ENCODE measurements around the gene USP22. TPM values are rescaled to one million over a fixed set of nuclear protein-coding genes. Genes with fewer than 3 reads are reported as not detected.

Gene USP22
- total and polyA plus RNA-seq, 10 donors, result 21.7 to 200 (median 156) TPM

DNA sequence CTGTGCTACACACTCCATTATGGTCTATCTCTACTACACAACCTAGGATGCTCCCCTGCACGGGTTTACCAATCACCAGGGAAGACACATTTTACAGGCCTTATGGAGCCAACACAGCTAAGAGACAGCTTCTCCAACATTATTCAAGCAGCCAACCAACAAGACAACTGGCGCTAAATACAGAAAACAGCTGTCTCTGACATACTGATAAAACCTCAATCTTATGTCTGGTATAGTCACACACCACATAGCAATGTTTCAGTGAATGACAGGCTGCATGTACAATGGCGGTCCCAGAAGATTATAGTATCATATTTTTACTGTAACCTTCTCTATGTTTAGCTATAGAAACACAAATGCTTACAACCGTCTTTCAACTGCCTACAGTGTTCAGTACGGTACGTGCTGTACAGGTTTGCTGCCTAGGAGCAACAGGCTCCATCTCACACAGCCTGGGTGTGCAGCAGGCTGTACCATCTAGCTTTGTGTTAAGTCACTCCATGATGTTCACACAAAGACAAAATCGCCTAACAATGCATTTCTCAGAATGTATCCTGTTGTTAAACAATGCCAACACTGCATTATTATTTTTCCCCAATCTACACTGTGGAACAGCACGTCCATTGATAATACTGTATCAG, 10.9 kb downstream of the USP22 start:
- intact Hi-C loops (cut with DNase I; ENCODE audit: low total_unique reads), result no loop called here
- TF ChIP-seq POLR2AphosphoS5 (IDR thresholded peaks at IDR 0.05) (no peak), POLR2A (IDR thresholded peaks at IDR 0.05) (no peak)
- TF ChIP-seq, protein P1, sequence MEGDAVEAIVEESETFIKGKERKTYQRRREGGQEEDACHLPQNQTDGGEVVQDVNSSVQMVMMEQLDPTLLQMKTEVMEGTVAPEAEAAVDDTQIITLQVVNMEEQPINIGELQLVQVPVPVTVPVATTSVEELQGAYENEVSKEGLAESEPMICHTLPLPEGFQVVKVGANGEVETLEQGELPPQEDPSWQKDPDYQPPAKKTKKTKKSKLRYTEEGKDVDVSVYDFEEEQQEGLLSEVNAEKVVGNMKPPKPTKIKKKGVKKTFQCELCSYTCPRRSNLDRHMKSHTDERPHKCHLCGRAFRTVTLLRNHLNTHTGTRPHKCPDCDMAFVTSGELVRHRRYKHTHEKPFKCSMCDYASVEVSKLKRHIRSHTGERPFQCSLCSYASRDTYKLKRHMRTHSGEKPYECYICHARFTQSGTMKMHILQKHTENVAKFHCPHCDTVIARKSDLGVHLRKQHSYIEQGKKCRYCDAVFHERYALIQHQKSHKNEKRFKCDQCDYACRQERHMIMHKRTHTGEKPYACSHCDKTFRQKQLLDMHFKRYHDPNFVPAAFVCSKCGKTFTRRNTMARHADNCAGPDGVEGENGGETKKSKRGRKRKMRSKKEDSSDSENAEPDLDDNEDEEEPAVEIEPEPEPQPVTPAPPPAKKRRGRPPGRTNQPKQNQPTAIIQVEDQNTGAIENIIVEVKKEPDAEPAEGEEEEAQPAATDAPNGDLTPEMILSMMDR (IDR thresholded peaks at IDR 0.05 in 8 of 11, conservative IDR thresholded peaks at IDR 0.05 in 3 of 11), result no peak
- no peak for DNase-seq

GRCh38 chr17:21030375-21030774, 12.4 kb downstream of the USP22 start:
- peaks cover 62 to 93% (median 77%) of the 10 kb centered on the region in 6 donors for H3K4me1 ChIP-seq
- WGBS, 5 donors, result 77 to 87% (median 85%) methylated on average over 7 of the region's 7 CpGs
- H3K36me3 ChIP-seq, result peaks cover 0 to 38% (median 31%) of the 10 kb centered on the region in 6 donors
- TF ChIP-seq POLR2AphosphoS5 (IDR thresholded peaks at IDR 0.05) (no peak), POLR2A (IDR thresholded peaks at IDR 0.05) (no peak)
- TF ChIP-seq, protein P1 (IDR thresholded peaks at IDR 0.05 in 8 of 11, conservative IDR thresholded peaks at IDR 0.05 in 3 of 11), result no peak
- no peaks in the 10 kb centered on the region for H3K27me3 ChIP-seq (replicated peaks in 1 of 7)
- no peak overlapping the region for H3K4me3 ChIP-seq
- no peak for DNase-seq
- intact Hi-C loops (cut with DNase I; ENCODE audit: low total_unique reads), result no loop called here
- H3K9me3 ChIP-seq, result no peaks in the 10 kb centered on the region
- H3K27ac ChIP-seq, result no peak overlapping the region

More for the DNA sequence above, 10.9 kb downstream of the USP22 start:
- no peaks in the 10 kb centered on the region for H3K27me3 ChIP-seq (replicated peaks in 1 of 7)
- peaks cover 69 to 96% (median 85%) of the 10 kb centered on the region in 6 donors for H3K4me1 ChIP-seq
- peak overlapping the region in 1 of 8 donors; percentile 8 for H3K27ac ChIP-seq
- H3K9me3 ChIP-seq, result no peaks in the 10 kb centered on the region
- H3K4me3 ChIP-seq, result no peak overlapping the region
- H3K36me3 ChIP-seq, result peaks cover 0 to 23% (median 16%) of the 10 kb centered on the region in 6 donors
- WGBS, 5 donors, result 74 to 83% (median 77%) methylated on average over 8 of the region's 8 CpGs

- DNase-seq, result no peak
- peaks cover 0 to 47% (median 40%) of the 10 kb centered on the region in 6 donors for H3K36me3 ChIP-seq
Observed at GRCh38 chr17:21029515-21029914, 13.3 kb downstream of the USP22 start.

GRCh38 chr17:21029036-21029435, 13.8 kb downstream of the USP22 start:
- DNase-seq, result no peak
- peaks cover 0 to 52% (median 44%) of the 10 kb centered on the region in 6 donors for H3K36me3 ChIP-seq
- WGBS, 5 donors, result 35 to 52% (median 46%) methylated on average over 7 of the region's 7 CpGs

More at GRCh38 chr17:21029515-21029914, 13.3 kb downstream of the USP22 start:
- Histone ChIP-seq H3K9me3 (no peaks in the 10 kb centered on the region), H3K27me3 (replicated peaks in 1 of 7) (no peaks in the 10 kb centered on the region), H3K4me3 (no peak overlapping the region), H3K4me1 (peaks cover 55 to 93% (median 74%) of the 10 kb centered on the region in 6 donors), H3K27ac (no peak overlapping the region)
- 27 to 54% (median 42%) methylated on average over 2 of the region's 2 CpGs for WGBS, 5 donors
- intact Hi-C loops (cut with DNase I; ENCODE audit: low total_unique reads), result no loop called here
- TF ChIP-seq, protein P1 (IDR thresholded peaks at IDR 0.05 in 8 of 11, conservative IDR thresholded peaks at IDR 0.05 in 3 of 11), result no peak
- TF ChIP-seq POLR2A (IDR thresholded peaks at IDR 0.05) (no peak), POLR2AphosphoS5 (IDR thresholded peaks at IDR 0.05) (no peak)

More at GRCh38 chr17:21029036-21029435, 13.8 kb downstream of the USP22 start:
- TF ChIP-seq POLR2A (IDR thresholded peaks at IDR 0.05) (no peak), POLR2AphosphoS5 (IDR thresholded peaks at IDR 0.05) (no peak)
- TF ChIP-seq, protein P1 (IDR thresholded peaks at IDR 0.05 in 8 of 11, conservative IDR thresholded peaks at IDR 0.05 in 3 of 11), result no peak
- Histone ChIP-seq H3K4me3 (no peak overlapping the region), H3K27ac (peak overlapping the region in 2 of 8 donors; percentile 17 to 23), H3K27me3 (replicated peaks in 1 of 7) (no peaks in the 10 kb centered on the region), H3K9me3 (no peaks in the 10 kb centered on the region), H3K4me1 (peaks cover 54 to 93% (median 74%) of the 10 kb centered on the region in 6 donors)
- intact Hi-C loops (cut with DNase I; ENCODE audit: low total_unique reads), result no loop called here

Measured in spleen (tissue), 11 donors.